Measurements from ENCODE around the gene RAF1. TPM values are rescaled to one million over a fixed set of nuclear protein-coding genes. Genes with fewer than 3 reads are reported as not detected.

RAF1 gene
- total and polyA plus RNA-seq, 2 donors (not counting 3 experiments of a cell fraction or from before 2014, with no cell fraction given): 73.8 to 86.2 TPM

GRCh38 chr3:12608376-12608775 is 55.5 kb downstream of the RAF1 start:
- dilution Hi-C loops (cut with MboI; ENCODE audit: extremely low pct_ligation_motif_present, low sequenced_read_pairs): no loop called here
- no peak for TF ChIP-seq JUN (IDR thresholded peaks at IDR 0.05; ENCODE audit: borderline replicate concordance, insufficient read depth, insufficient read length, low read depth)
- TF ChIP-seq FOS (IDR thresholded peaks at IDR 0.05; ENCODE audit: borderline replicate concordance, insufficient read depth, low read length): no peak
- TF ChIP-seq EZH2 (IDR thresholded peaks at IDR 0.05; ENCODE audit: borderline replicate concordance, low read depth, low read length, severe bottlenecking): no peak
- no peak for TF ChIP-seq GATA2 (IDR thresholded peaks at IDR 0.05; ENCODE audit: insufficient read depth, insufficient read length, low read depth, low read length)
- TF ChIP-seq POLR2A (IDR thresholded peaks at IDR 0.05; ENCODE audit: low read depth, low read length): no peak
- TF ChIP-seq MYC (IDR thresholded peaks at IDR 0.05; ENCODE audit: low read depth, low read length): no peak
- TF ChIP-seq, protein P1, sequence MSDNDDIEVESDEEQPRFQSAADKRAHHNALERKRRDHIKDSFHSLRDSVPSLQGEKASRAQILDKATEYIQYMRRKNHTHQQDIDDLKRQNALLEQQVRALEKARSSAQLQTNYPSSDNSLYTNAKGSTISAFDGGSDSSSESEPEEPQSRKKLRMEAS (IDR thresholded peaks at IDR 0.05; ENCODE audit: insufficient read depth, insufficient read length): no peak
- no peak for TF ChIP-seq POLR2AphosphoS5 (IDR thresholded peaks at IDR 0.05; ENCODE audit: insufficient read depth, low read depth, low read length)
- TF ChIP-seq, protein P2, sequence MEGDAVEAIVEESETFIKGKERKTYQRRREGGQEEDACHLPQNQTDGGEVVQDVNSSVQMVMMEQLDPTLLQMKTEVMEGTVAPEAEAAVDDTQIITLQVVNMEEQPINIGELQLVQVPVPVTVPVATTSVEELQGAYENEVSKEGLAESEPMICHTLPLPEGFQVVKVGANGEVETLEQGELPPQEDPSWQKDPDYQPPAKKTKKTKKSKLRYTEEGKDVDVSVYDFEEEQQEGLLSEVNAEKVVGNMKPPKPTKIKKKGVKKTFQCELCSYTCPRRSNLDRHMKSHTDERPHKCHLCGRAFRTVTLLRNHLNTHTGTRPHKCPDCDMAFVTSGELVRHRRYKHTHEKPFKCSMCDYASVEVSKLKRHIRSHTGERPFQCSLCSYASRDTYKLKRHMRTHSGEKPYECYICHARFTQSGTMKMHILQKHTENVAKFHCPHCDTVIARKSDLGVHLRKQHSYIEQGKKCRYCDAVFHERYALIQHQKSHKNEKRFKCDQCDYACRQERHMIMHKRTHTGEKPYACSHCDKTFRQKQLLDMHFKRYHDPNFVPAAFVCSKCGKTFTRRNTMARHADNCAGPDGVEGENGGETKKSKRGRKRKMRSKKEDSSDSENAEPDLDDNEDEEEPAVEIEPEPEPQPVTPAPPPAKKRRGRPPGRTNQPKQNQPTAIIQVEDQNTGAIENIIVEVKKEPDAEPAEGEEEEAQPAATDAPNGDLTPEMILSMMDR (IDR thresholded peaks at IDR 0.05; ENCODE audit: extremely low read depth in 1 of 2, insufficient read depth in 1 of 2, low read depth in 1 of 2, low read length in 2 of 2): no peak
- H3K27ac ChIP-seq (ENCODE audit: insufficient read depth, low read depth, low read length): no peak overlapping the region

More at GRCh38 chr3:12608376-12608775, 55.5 kb downstream of the RAF1 start:
- Histone ChIP-seq H3K27me3 (ENCODE audit: control insufficient read depth in 2 of 2, insufficient read depth in 2 of 2, low read length in 2 of 2) (no peaks in the 10 kb centered on the region), H3K9ac (replicated peaks; ENCODE audit: extremely low read depth, insufficient read depth, low read length) (no peak overlapping the region), H3K4me3 (replicated peaks in 1 of 3; ENCODE audit: insufficient read depth in 1 of 3, low read depth in 1 of 3, low read length in 3 of 3) (no peak overlapping the region), H2AFZ (ENCODE audit: low read depth, low read length) (no peak overlapping the region), H3K4me2 (ENCODE audit: insufficient read depth, low read length) (no peak overlapping the region), H3K9me1 (replicated peaks; ENCODE audit: control insufficient read depth, extremely low read depth, insufficient read depth, low read length) (no peaks in the 10 kb centered on the region), H3K79me2 (ENCODE audit: control insufficient read depth, insufficient read depth, low read length) (peaks cover 22% of the 10 kb centered on the region), H4K20me1 (replicated peaks; ENCODE audit: control insufficient read depth, extremely low read depth, insufficient read depth, low read length) (peaks cover 2% of the 10 kb centered on the region), H3K9me3 (replicated peaks; ENCODE audit: control insufficient read depth, insufficient read depth, low read length) (no peaks in the 10 kb centered on the region), H3K36me3 (ENCODE audit: control insufficient read depth in 2 of 2, extremely low read depth in 1 of 2, insufficient read depth in 2 of 2, low read length in 2 of 2) (peaks cover 15 to 23% of the 10 kb centered on the region in 2 experiments), H3K4me1 (ENCODE audit: control insufficient read depth, extremely low read depth, insufficient read depth, low read length) (no peaks in the 10 kb centered on the region)
- no TSS peak for BruUV-seq (replicated peaks)
- FAIRE-seq (no peak), DNase-seq (ENCODE audit: low read depth, low spot score) (no peak)
- intact Hi-C loops (cut with micrococcal nuclease): no loop called here
- POLR2A ChIA-PET: no interaction called here
- CTCF ChIA-PET: interaction anchor here (0.6 kb wide), 1 partner anchor 93 kb away, joined by 3 read pairs; no protein-coding TSS in a partner anchor

All from endothelial cell of umbilical vein (primary cell).